Glomerular endothelial cell (primary cell): ENCODE results near the gene TLR5. TPM values are rescaled to one million over a fixed set of nuclear protein-coding genes. Genes with fewer than 3 reads are reported as not detected.

Source experiments
- DNase-seq: peaks from one replicate; pipeline ENCODE4 v3.0.0-alpha.2; 2011; ENCODE audit warnings: low read depth, low spot score; ENCODE audit errors: extremely low read depth
- total RNA-seq: library from RNA; depleted of rRNA; stranded (reverse); fragments of >200 nt; gene quantifications from 2 replicates; pipeline ENCODE4 v1.2.3, GENCODE V29; 2015

TLR5 gene
- total RNA-seq, 1 donor from 2014 or later: 0.53 TPM

- no peak for DNase-seq
Measured at GRCh38 chr1:223074445-223075300, 68.4 kb downstream of the TLR5 start.

DNA sequence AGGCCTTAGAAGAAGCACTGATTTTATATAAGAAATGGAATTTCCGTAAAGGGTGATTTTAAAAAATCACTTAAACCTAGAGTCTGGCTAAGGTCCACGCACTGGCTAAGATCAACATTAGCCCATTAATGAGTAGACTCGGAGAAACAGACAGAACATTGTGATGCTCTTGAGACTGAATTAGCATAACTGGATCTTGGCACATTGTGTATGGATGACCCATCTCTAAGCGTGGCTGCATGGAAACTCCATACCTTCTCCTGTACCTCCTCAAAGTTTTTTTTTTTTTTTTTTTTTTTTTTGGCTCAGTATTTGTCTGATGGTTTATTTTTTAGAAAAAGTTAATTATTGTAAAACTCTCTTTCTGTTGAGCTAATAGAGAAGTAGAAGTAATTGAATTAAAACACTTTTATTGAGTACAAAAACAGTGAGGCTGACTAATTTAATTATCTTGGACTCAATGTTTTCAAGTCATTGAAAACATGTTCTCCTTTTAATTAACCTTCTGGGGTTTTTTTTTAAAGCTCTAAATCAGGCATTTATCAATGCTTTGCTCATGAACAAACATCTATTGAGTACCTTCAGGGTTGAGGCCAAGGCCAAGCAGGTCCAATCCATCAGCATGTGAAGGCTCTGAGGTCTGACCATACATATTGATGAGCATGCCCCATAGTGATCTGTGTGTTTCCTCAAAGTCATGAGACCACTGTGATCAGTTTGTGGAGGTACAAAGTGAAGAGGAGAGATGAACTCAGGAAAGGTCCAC lies 74.0 kb downstream of the TLR5 start:
- no peak for DNase-seq

DNA sequence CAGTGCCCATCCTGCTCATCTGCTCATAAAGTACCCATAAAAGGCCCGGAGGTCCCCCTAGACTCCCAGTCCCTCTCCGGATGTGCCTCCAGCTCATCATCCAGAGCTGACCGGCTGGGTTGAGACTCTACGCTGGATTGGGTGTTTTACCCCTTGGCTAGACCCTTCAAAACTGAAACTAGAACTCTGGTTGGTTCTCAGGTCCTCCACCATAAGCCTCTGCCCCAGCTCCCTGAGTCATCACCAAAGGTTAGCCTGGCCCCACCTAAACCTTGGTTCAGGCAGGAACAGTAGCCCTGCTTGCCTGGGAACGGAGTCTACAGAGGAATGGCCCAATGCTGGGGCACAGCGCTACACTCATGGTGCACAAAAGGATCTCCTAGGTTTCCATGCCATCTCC lies 75.1 kb downstream of the TLR5 start:
- no peak for DNase-seq

GRCh38 chr1:223066415-223066814 lies 76.6 kb downstream of the TLR5 start:
- no peak for DNase-seq

GRCh38 chr1:223062177-223062576 lies 80.9 kb downstream of the TLR5 start:
- DNase-seq: no peak

DNA sequence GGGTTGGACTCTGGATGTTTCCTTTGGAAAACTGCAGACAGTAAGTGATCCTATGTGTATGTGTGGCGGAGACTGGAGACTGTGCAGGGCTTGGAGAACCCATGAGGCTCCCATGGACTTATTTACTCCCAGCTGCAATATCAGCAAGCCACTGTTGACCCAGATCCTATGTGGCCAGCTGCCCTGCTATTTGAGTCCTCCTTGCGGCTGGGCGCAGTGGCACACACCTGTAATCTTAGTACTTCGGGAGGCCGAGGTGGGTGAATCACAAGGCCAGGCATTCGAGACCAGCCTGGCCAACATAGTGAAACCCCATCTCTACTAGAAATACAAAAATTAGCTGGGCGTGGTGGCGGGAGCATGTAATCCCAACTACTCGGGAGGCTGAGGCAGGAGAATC lies 83.5 kb downstream of the TLR5 start:
- no peak for DNase-seq

Other genes starting within 250 kb of the TLR5 start
- gene SUSD4, start 220.9 kb upstream of the TLR5 start, total RNA-seq: not detected in 2 replicates